ENCODE measurements around the gene ABCA5. TPM values are rescaled to one million over a fixed set of nuclear protein-coding genes. Genes with fewer than 3 reads are reported as not detected.

The ABCA5 gene
- polyA plus RNA-seq, 1 donor (not counting 4 experiments of a cell fraction or from before 2014, with no cell fraction given): 11.1 TPM

- no peaks in the 10 kb centered on the region for H4K20me1 ChIP-seq (ENCODE audit: control insufficient read depth, extremely low read depth, insufficient read depth, low read length)
- no peaks in the 10 kb centered on the region for H3K9me3 ChIP-seq (ENCODE audit: control insufficient read depth, low read depth, low read length)
- FAIRE-seq: no peak
- H3K4me3 ChIP-seq (ENCODE audit: control insufficient read depth in 2 of 3, extremely low read depth in 1 of 3, insufficient read depth in 2 of 3, low read depth in 1 of 3, low read length in 3 of 3): no peak overlapping the region
- H3K4me2 ChIP-seq (ENCODE audit: control insufficient read depth, extremely low read depth, insufficient read depth, low read depth, low read length): no peak overlapping the region
- no peak overlapping the region for H3K27ac ChIP-seq (ENCODE audit: control insufficient read depth, insufficient read depth, low read length)
- no peak for DNase-seq (ENCODE audit: low read depth, low spot score)
- H3K27me3 ChIP-seq (ENCODE audit: control insufficient read depth, extremely low read depth, insufficient read depth, low read length): no peaks in the 10 kb centered on the region
- H3K9me1 ChIP-seq (ENCODE audit: control insufficient read depth, extremely low read depth, insufficient read depth, low read length): no peaks in the 10 kb centered on the region
- no peak overlapping the region for H3K9ac ChIP-seq (ENCODE audit: control insufficient read depth, extremely low read depth, insufficient read depth, low read length)
- dilution Hi-C loops (cut with MboI; ENCODE audit: extremely low pct_ligation_motif_present, low sequenced_read_pairs): no loop called here
- TF ChIP-seq EZH2 (IDR thresholded peaks at IDR 0.05; ENCODE audit: low read length) (no peak), CTCF (optimal IDR thresholded peaks at IDR 0.05 in 1 of 3, IDR thresholded peaks at IDR 0.05 in 1 of 3, conservative IDR thresholded peaks at IDR 0.05 in 1 of 3; ENCODE audit: extremely low read depth in 1 of 3, insufficient read depth in 2 of 3, low read length in 3 of 3) (no peak)
- H2AFZ ChIP-seq (ENCODE audit: control insufficient read depth, low read length): no peak overlapping the region
- no peaks in the 10 kb centered on the region for H3K79me2 ChIP-seq (ENCODE audit: control insufficient read depth, insufficient read depth, low read length)
- H3K36me3 ChIP-seq (ENCODE audit: control insufficient read depth in 2 of 2, extremely low read depth in 1 of 2, insufficient read depth in 2 of 2, low read length in 2 of 2): no peaks in the 10 kb centered on the region
- H3K4me1 ChIP-seq (ENCODE audit: control insufficient read depth, extremely low read depth, insufficient read depth, low read length): no peaks in the 10 kb centered on the region
Measured at GRCh38 chr17:69228018-69228417, 98.9 kb downstream of the ABCA5 start.

- H3K4me1 ChIP-seq (ENCODE audit: control insufficient read depth, extremely low read depth, insufficient read depth, low read length): no peaks in the 10 kb centered on the region
- no peak for DNase-seq (ENCODE audit: low read depth, low spot score)
- no peak overlapping the region for H3K27ac ChIP-seq (ENCODE audit: control insufficient read depth, insufficient read depth, low read length)
- H2AFZ ChIP-seq (ENCODE audit: control insufficient read depth, low read length): no peak overlapping the region
- H3K4me3 ChIP-seq (ENCODE audit: control insufficient read depth in 2 of 3, extremely low read depth in 1 of 3, insufficient read depth in 2 of 3, low read depth in 1 of 3, low read length in 3 of 3): no peak overlapping the region
- TF ChIP-seq CTCF (optimal IDR thresholded peaks at IDR 0.05 in 1 of 3, IDR thresholded peaks at IDR 0.05 in 1 of 3, conservative IDR thresholded peaks at IDR 0.05 in 1 of 3; ENCODE audit: extremely low read depth in 1 of 3, insufficient read depth in 2 of 3, low read length in 3 of 3) (no peak), EZH2 (IDR thresholded peaks at IDR 0.05; ENCODE audit: low read length) (no peak)
- H3K4me2 ChIP-seq (ENCODE audit: control insufficient read depth, extremely low read depth, insufficient read depth, low read depth, low read length): no peak overlapping the region
- FAIRE-seq: no peak
- H3K27me3 ChIP-seq (ENCODE audit: control insufficient read depth, extremely low read depth, insufficient read depth, low read length): no peaks in the 10 kb centered on the region
- no peaks in the 10 kb centered on the region for H3K79me2 ChIP-seq (ENCODE audit: control insufficient read depth, insufficient read depth, low read length)
- no peaks in the 10 kb centered on the region for H3K9me3 ChIP-seq (ENCODE audit: control insufficient read depth, low read depth, low read length)
- dilution Hi-C loops (cut with MboI; ENCODE audit: extremely low pct_ligation_motif_present, low sequenced_read_pairs): no loop called here
- H3K9ac ChIP-seq (ENCODE audit: control insufficient read depth, extremely low read depth, insufficient read depth, low read length): no peak overlapping the region
- H3K36me3 ChIP-seq (ENCODE audit: control insufficient read depth in 2 of 2, extremely low read depth in 1 of 2, insufficient read depth in 2 of 2, low read length in 2 of 2): no peaks in the 10 kb centered on the region
- no peaks in the 10 kb centered on the region for H3K9me1 ChIP-seq (ENCODE audit: control insufficient read depth, extremely low read depth, insufficient read depth, low read length)
- no peaks in the 10 kb centered on the region for H4K20me1 ChIP-seq (ENCODE audit: control insufficient read depth, extremely low read depth, insufficient read depth, low read length)
Measured at GRCh38 chr17:69227541-69227940, 99.4 kb downstream of the ABCA5 start.

Data from keratinocyte (primary cell).